ENCODE data around the gene RASA3. TPM values are rescaled to one million over a fixed set of nuclear protein-coding genes. Genes with fewer than 3 reads are reported as not detected.

The RASA3 gene
- total RNA-seq, 1 donor from 2014 or later = 2.9 TPM

DNA sequence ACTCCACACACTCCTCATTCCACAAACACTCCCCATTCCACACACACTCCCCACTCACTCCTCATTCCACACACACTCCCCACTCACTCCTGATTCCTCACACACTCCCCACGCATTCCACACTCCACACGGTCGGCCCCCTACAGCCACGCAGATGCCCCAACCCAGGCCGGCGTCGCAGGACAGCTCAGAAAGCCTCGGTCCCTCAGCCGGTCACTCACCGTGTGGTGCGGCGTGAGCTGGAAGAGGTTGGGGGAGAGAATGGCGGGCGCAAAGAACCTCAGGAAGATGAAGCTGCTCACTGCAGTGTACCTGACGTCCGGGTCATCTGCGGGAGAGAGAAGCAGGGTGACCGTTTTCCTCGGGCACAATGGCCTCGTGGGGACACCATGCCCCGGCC lies 119.5 kb downstream of the RASA3 start:
- no peak for DNase-seq (ENCODE audit: low spot score)
- no peak overlapping the region for H3K4me2 ChIP-seq
- no peaks in the 10 kb centered on the region for H4K20me1 ChIP-seq (ENCODE audit: low read depth)
- Mint-ChIP-seq H3K36me3 (peaks cover 17% of the 10 kb centered on the region), H3K27me3 (ENCODE audit: insufficient read depth, low read depth) (peaks cover 7% of the 10 kb centered on the region), H3K4me3 (no peak overlapping the region), H3K27ac (no peak overlapping the region), H3K9me3 (no peaks in the 10 kb centered on the region), H3K4me1 (peaks cover 7% of the 10 kb centered on the region)
- H3K9ac ChIP-seq = no peak overlapping the region
- H3K36me3 ChIP-seq = no peaks in the 10 kb centered on the region
- TF ChIP-seq EZH2phosphoT487 (IDR thresholded peaks at IDR 0.05) = no peak
- TF ChIP-seq EZH2 (IDR thresholded peaks at IDR 0.05) = no peak
- TF ChIP-seq, protein P1, sequence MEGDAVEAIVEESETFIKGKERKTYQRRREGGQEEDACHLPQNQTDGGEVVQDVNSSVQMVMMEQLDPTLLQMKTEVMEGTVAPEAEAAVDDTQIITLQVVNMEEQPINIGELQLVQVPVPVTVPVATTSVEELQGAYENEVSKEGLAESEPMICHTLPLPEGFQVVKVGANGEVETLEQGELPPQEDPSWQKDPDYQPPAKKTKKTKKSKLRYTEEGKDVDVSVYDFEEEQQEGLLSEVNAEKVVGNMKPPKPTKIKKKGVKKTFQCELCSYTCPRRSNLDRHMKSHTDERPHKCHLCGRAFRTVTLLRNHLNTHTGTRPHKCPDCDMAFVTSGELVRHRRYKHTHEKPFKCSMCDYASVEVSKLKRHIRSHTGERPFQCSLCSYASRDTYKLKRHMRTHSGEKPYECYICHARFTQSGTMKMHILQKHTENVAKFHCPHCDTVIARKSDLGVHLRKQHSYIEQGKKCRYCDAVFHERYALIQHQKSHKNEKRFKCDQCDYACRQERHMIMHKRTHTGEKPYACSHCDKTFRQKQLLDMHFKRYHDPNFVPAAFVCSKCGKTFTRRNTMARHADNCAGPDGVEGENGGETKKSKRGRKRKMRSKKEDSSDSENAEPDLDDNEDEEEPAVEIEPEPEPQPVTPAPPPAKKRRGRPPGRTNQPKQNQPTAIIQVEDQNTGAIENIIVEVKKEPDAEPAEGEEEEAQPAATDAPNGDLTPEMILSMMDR (IDR thresholded peaks at IDR 0.05) = no peak
- no peaks in the 10 kb centered on the region for H3F3A ChIP-seq (ENCODE audit: low read depth)
- no peak overlapping the region for H3K4me3 ChIP-seq
- no peak overlapping the region for H2AFZ ChIP-seq (replicated peaks)
- no peaks in the 10 kb centered on the region for H3K9me3 ChIP-seq (ENCODE audit: low read depth)
- H3K27ac ChIP-seq = no peak overlapping the region
- H3K4me1 ChIP-seq = no peaks in the 10 kb centered on the region
- no peaks in the 10 kb centered on the region for H3K79me2 ChIP-seq (ENCODE audit: low read depth)
- no peaks in the 10 kb centered on the region for H3K27me3 ChIP-seq

DNA sequence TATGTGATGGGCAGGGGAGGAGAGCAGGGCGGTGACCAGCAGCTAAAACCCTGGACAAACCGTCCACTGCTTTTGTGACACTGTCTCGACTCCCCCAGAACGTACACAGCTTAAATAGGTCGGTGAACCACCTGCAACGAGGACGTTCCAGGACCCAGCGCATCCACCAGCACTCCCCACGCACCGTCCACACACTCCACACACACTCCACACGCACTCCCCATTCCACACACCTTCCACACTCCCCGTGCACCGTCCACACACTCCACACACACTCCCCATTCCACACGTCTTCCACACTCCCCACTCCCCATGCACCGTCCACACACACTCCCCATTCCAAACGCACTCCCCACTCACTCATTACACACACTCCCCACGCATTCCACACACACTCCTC lies 120.3 kb downstream of the RASA3 start:
- Histone ChIP-seq H4K20me1 (ENCODE audit: low read depth) (no peaks in the 10 kb centered on the region), H3K36me3 (no peaks in the 10 kb centered on the region), H3K27me3 (no peaks in the 10 kb centered on the region), H3K79me2 (ENCODE audit: low read depth) (no peaks in the 10 kb centered on the region), H3K4me3 (no peak overlapping the region), H3K9ac (no peak overlapping the region), H3F3A (ENCODE audit: low read depth) (no peaks in the 10 kb centered on the region), H2AFZ (replicated peaks) (no peak overlapping the region), H3K27ac (no peak overlapping the region), H3K4me2 (no peak overlapping the region), H3K9me3 (ENCODE audit: low read depth) (no peaks in the 10 kb centered on the region), H3K4me1 (no peaks in the 10 kb centered on the region)
- peaks cover 4% of the 10 kb centered on the region for H3K27me3 Mint-ChIP-seq (ENCODE audit: insufficient read depth, low read depth)
- no peak overlapping the region for H3K4me3 Mint-ChIP-seq
- peaks cover 7% of the 10 kb centered on the region for H3K4me1 Mint-ChIP-seq
- H3K9me3 Mint-ChIP-seq = no peaks in the 10 kb centered on the region
- no peak for DNase-seq (ENCODE audit: low spot score)
- TF ChIP-seq EZH2phosphoT487 (IDR thresholded peaks at IDR 0.05) (no peak), EZH2 (IDR thresholded peaks at IDR 0.05) (no peak)
- TF ChIP-seq, protein P1 (IDR thresholded peaks at IDR 0.05) = no peak
- no peak overlapping the region for H3K27ac Mint-ChIP-seq
- peaks cover 17% of the 10 kb centered on the region for H3K36me3 Mint-ChIP-seq

- TF ChIP-seq, protein P1 (IDR thresholded peaks at IDR 0.05) = no peak
- TF ChIP-seq EZH2phosphoT487 (IDR thresholded peaks at IDR 0.05) = no peak
- no peak for TF ChIP-seq EZH2 (IDR thresholded peaks at IDR 0.05)
- Histone ChIP-seq H3K9me3 (ENCODE audit: low read depth) (no peaks in the 10 kb centered on the region), H3K4me2 (no peak overlapping the region), H3K36me3 (no peaks in the 10 kb centered on the region), H3K9ac (no peak overlapping the region), H4K20me1 (ENCODE audit: low read depth) (no peaks in the 10 kb centered on the region), H3K4me3 (no peak overlapping the region), H3K79me2 (ENCODE audit: low read depth) (no peaks in the 10 kb centered on the region), H2AFZ (replicated peaks) (no peak overlapping the region), H3K27ac (no peak overlapping the region), H3K4me1 (no peaks in the 10 kb centered on the region), H3K27me3 (no peaks in the 10 kb centered on the region), H3F3A (ENCODE audit: low read depth) (no peaks in the 10 kb centered on the region)
- Mint-ChIP-seq H3K27ac (peak overlapping the region; percentile 52), H3K27me3 (ENCODE audit: insufficient read depth, low read depth) (no peaks in the 10 kb centered on the region), H3K9me3 (no peaks in the 10 kb centered on the region), H3K4me3 (no peak overlapping the region), H3K36me3 (peaks cover 13% of the 10 kb centered on the region), H3K4me1 (peaks cover 3% of the 10 kb centered on the region)
- no peak for DNase-seq (ENCODE audit: low spot score)
Measured at GRCh38 chr13:114011226-114011625, 121.2 kb downstream of the RASA3 start.

Measured in neural progenitor cell (in vitro differentiated cells).